ENCODE measurements around the gene AFAP1. TPM values are rescaled to one million over a fixed set of nuclear protein-coding genes. Genes with fewer than 3 reads are reported as not detected.

AFAP1 gene
- total and polyA plus RNA-seq, 12 donors, result 2.9 to 8.9 (median 5.8) TPM

DNA sequence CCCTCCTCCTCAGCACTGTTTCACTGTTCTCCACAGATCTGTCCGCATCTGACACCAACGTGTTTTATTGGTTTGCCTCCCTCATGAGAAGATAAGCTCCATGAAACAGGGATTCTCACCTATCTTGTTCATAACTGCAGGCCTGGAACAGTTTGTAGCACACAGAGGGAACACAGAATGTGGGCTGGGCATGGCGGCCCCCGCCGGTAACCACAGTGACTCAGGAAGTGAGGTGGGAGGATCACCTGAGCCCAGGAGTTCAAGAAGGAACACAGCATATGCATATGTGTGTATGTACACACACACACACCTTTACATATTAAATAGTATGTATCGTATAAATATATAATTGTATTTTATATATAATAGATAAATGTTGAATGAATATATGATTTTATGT is 168.6 kb downstream of the AFAP1 start:
- no peaks in the 10 kb centered on the region for H3K9me3 ChIP-seq
- DNase-seq (no peak), ATAC-seq (no peak)
- TF ChIP-seq CTCF (IDR thresholded peaks at IDR 0.05), result no peak
- H3K27ac ChIP-seq, result no peak overlapping the region
- H3K36me3 ChIP-seq, result peaks cover 0 to 94% (median 8%) of the 10 kb centered on the region in 9 donors
- intact Hi-C loops (cut with DNase I), result loop anchor here in 4 of 10 donors (2.0 to 10.0 kb wide), 2 partner anchors 32 to 214 kb away; no protein-coding TSS in a partner anchor
- H3K27me3 ChIP-seq, result no peaks in the 10 kb centered on the region
- 85 to 86% methylated on average over 6 of the region's 6 CpGs for WGBS, 2 donors
- H3K4me1 ChIP-seq, result peaks cover 0 to 14% (median 0%) of the 10 kb centered on the region in 9 donors
- no peak overlapping the region for H3K4me3 ChIP-seq

DNA sequence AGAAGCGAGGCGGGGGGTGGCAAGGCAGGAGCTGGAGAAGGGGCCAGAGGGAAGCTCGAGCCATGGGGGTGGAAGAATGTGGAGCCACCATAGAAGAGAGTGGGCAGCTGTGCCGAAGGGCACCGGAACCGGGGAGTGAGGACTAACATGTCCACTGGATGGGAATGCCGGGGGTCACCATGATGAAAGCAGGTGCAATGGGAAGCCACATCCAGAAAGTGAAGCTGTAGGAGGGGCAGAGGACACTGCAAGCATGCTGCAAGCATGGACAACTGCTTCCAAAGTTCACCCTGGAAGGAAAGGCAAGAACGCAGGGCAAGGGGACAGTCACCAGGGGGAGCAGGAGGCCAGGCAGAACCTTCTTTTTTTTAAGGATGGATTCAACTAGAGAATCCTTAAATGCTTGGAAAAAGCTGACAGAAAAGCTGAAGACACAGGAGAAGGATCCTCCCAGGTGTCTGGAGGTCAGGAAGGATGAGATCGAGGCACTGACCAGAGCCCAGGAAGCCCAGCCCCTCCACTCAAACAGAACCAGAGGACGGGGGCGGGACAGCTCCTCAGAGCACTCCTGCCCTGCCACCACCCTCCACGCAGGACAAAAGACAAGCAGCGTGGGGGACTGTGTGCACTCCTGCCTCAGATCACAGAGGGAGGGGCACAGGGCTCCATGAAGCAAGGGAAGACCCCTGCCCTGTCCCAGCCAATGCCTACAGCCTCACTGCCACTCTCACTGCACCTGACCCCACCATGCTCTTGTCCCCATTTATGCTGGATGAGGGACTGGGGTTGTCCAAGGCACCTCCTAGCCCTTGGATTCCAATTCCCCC is 169.2 kb downstream of the AFAP1 start:
- Histone ChIP-seq H3K27me3 (no peaks in the 10 kb centered on the region), H3K9me3 (no peaks in the 10 kb centered on the region), H3K27ac (no peak overlapping the region), H3K4me1 (peaks cover 0 to 14% (median 0%) of the 10 kb centered on the region in 9 donors), H3K4me3 (no peak overlapping the region), H3K36me3 (peaks cover 0 to 94% (median 8%) of the 10 kb centered on the region in 9 donors)
- ATAC-seq (no peak), DNase-seq (no peak)
- 82 to 87% methylated on average over 13 of the region's 13 CpGs for WGBS, 2 donors
- intact Hi-C loops (cut with DNase I), result loop anchor here in 4 of 10 donors (2.0 to 10.0 kb wide), 2 partner anchors 32 to 214 kb away; no protein-coding TSS in a partner anchor
- TF ChIP-seq CTCF (IDR thresholded peaks at IDR 0.05), result peak; percentile 27 to 70 (median 53)

DNA sequence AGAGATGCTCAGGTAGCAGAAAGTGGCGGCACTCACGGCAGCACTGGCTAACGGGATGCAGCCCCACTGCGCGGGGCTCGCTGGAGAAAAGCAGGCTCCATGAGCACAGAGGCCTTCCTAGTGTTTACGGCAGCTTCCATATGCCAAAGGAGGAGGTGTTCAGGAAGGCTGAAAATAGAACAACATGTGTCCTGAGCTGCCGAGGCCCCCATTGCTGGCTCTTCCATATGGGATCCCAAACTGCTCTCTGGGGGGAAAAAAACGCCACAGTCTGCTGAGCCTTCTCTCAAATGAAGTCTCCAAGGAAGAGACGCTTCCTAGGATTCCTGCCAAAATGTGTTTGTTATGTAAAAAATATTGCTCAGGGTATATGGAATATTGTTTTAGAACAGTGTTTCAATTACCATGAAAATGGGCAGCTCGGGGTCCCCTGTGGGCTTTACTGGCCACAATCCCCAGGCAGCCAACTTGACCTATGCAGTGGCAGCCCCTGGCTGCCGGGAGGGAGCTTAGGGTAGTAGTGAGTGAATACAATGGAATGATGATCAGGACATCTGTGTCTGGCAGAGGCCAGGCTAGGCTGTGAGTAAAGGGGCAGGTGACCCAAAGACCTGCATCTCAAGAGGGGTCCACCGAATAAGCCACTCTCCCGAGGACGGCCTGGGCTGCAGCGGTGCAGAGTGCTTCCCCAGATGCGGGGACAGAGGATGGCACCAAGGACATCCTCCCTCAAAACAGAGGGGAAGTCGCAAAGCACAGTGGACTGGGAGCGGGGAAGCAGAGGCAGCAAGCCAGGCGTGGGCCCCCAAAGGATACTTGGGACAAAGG is 170.1 kb downstream of the AFAP1 start:
- Histone ChIP-seq H3K27me3 (no peaks in the 10 kb centered on the region), H3K27ac (no peak overlapping the region), H3K36me3 (peaks cover 0 to 93% (median 8%) of the 10 kb centered on the region in 9 donors), H3K9me3 (no peaks in the 10 kb centered on the region), H3K4me1 (peaks cover 0 to 14% (median 0%) of the 10 kb centered on the region in 9 donors), H3K4me3 (no peak overlapping the region)
- no peak for DNase-seq
- WGBS, 2 donors, result 81 to 82% methylated on average over 20 of the region's 20 CpGs
- ATAC-seq, result peak in 2 of 8 donors; percentile 12 to 29
- TF ChIP-seq CTCF (IDR thresholded peaks at IDR 0.05), result no peak
- intact Hi-C loops (cut with DNase I), result loop anchor here in 4 of 10 donors (2.0 to 10.0 kb wide), 2 partner anchors 33 to 215 kb away; no protein-coding TSS in a partner anchor

GRCh38 chr4:7768736-7769135 is 170.9 kb downstream of the AFAP1 start:
- Histone ChIP-seq H3K9me3 (no peaks in the 10 kb centered on the region), H3K27me3 (no peaks in the 10 kb centered on the region), H3K4me1 (peaks cover 0 to 14% (median 0%) of the 10 kb centered on the region in 9 donors), H3K36me3 (peaks cover 0 to 91% (median 8%) of the 10 kb centered on the region in 9 donors), H3K4me3 (no peak overlapping the region), H3K27ac (no peak overlapping the region)
- intact Hi-C loops (cut with DNase I), result no loop called here
- WGBS, 2 donors, result 94 to 97% methylated on average over 16 of the region's 16 CpGs
- ATAC-seq (no peak), DNase-seq (no peak)
- no peak for TF ChIP-seq CTCF (IDR thresholded peaks at IDR 0.05)
